HG02885 (cell line): ENCODE results near the gene LIMS4.
"Not testable (repeated sequence)": the region's sequence is repeated elsewhere in the genome, so short reads cannot be mapped to it uniquely, and the experiment has no call there.

Experiments used
- ATAC-seq: cut with Tn5 transposase; IDR thresholded peaks from one replicate; pipeline ENCODE4 v1.9.1; 2021; ENCODE audit warnings: mild to moderate bottlenecking; ENCODE audit not compliant: unreplicated experiment, poor library complexity

Gene LIMS4

GRCh38 chr2:110455080-110455670 lies 17.4 kb downstream of the LIMS4 start:
- not testable (repeated sequence) for ATAC-seq

- ATAC-seq, result not testable (repeated sequence)
Observed at GRCh38 chr2:110450951-110451350, 21.7 kb downstream of the LIMS4 start.

- not testable (repeated sequence) for ATAC-seq
Observed at GRCh38 chr2:110449127-110449947, 23.3 kb downstream of the LIMS4 start.

GRCh38 chr2:110446644-110447043 lies 26.0 kb downstream of the LIMS4 start:
- not testable (repeated sequence) for ATAC-seq

- ATAC-seq, result not testable (repeated sequence)
Observed at GRCh38 chr2:110443305-110444005, 29.2 kb downstream of the LIMS4 start.

GRCh38 chr2:110441905-110442304 lies 30.7 kb downstream of the LIMS4 start:
- ATAC-seq, result not testable (repeated sequence)

GRCh38 chr2:110434565-110434964 lies 38.1 kb downstream of the LIMS4 start:
- not testable (repeated sequence) for ATAC-seq

GRCh38 chr2:110425725-110426124 lies 46.9 kb downstream of the LIMS4 start:
- ATAC-seq, result not testable (repeated sequence)

- not testable (repeated sequence) for ATAC-seq
Observed at GRCh38 chr2:110424421-110424820, 48.2 kb downstream of the LIMS4 start.

GRCh38 chr2:110423574-110423962 lies 49.0 kb downstream of the LIMS4 start:
- not testable (repeated sequence) for ATAC-seq

GRCh38 chr2:110422852-110423573 lies 49.6 kb downstream of the LIMS4 start:
- not testable (repeated sequence) for ATAC-seq

GRCh38 chr2:110420641-110421354 lies 51.8 kb downstream of the LIMS4 start:
- not testable (repeated sequence) for ATAC-seq

- ATAC-seq, result not testable (repeated sequence)
Observed at GRCh38 chr2:110407142-110407541, 65.5 kb downstream of the LIMS4 start.

GRCh38 chr2:110404988-110405387 lies 67.6 kb downstream of the LIMS4 start:
- not testable (repeated sequence) for ATAC-seq

GRCh38 chr2:110404246-110404645 lies 68.4 kb downstream of the LIMS4 start:
- ATAC-seq, result not testable (repeated sequence)

GRCh38 chr2:110401001-110401618 lies 71.5 kb downstream of the LIMS4 start:
- peak; percentile 83 for ATAC-seq

GRCh38 chr2:110399378-110399777 lies 73.2 kb downstream of the LIMS4 start:
- not testable (repeated sequence) for ATAC-seq

GRCh38 chr2:110395990-110396389 lies 76.6 kb downstream of the LIMS4 start:
- ATAC-seq, result not testable (repeated sequence)
